ENCODE results near the gene SASS6.

Gene SASS6

DNA sequence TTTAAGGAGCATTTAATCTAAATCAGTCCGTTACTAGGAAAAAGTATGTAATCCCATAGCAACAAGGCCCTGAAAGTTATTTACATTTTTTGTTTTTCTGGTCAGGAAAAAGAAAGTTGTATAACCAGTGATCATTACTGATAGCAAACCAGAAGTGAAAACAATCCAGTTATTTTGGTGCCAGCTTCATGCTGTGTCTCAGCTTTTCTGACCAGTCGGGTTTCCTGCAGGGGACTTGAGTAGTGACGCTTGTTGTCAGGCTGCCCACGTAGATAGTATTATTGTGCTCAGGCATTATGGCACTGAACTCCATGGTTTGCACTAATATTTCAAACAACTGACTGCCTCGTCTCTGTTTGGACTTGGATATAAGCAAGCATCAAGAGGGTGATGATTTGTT is 55.2 kb downstream of the SASS6 start:
- TF ChIP-seq YY1 (IDR thresholded peaks at IDR 0.05; ENCODE audit: low read depth), result no peak
- no peak for TF ChIP-seq FOXM1 (IDR thresholded peaks at IDR 0.05; ENCODE audit: borderline replicate concordance, low read depth)
- TF ChIP-seq RAD21 (IDR thresholded peaks at IDR 0.05; ENCODE audit: low read depth), result no peak
- no peak for TF ChIP-seq NFIC (IDR thresholded peaks at IDR 0.05)
- TF ChIP-seq CEBPB (IDR thresholded peaks at IDR 0.05), result no peak
- no peak for TF ChIP-seq TAF1 (IDR thresholded peaks at IDR 0.05; ENCODE audit: low read depth)
- TF ChIP-seq EGR1 (IDR thresholded peaks at IDR 0.05), result no peak

DNA sequence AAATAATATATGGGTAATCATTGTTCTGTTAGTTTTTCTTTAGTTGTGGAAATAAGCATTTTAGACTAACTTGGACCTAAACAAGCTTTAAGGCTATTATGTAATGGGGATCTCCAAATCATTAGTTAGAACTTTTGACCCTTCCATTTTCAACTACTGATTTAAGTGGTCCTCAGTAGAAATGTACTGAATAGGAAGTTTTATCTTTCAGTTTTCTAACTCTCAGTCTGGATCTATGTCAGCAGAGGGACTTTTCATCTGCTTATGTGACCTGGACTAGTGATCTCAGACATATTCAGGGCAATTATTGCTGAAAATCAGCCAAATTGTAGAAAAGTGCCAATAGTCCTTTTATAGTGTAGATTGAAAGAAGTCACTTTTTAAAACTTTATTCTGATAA is 56.0 kb downstream of the SASS6 start:
- TF ChIP-seq, protein P1, sequence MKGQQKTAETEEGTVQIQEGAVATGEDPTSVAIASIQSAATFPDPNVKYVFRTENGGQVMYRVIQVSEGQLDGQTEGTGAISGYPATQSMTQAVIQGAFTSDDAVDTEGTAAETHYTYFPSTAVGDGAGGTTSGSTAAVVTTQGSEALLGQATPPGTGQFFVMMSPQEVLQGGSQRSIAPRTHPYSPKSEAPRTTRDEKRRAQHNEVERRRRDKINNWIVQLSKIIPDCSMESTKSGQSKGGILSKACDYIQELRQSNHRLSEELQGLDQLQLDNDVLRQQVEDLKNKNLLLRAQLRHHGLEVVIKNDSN (IDR thresholded peaks at IDR 0.05), result no peak
- no peak for TF ChIP-seq FOXM1 (IDR thresholded peaks at IDR 0.05; ENCODE audit: borderline replicate concordance, low read depth)
- TF ChIP-seq, protein P2, sequence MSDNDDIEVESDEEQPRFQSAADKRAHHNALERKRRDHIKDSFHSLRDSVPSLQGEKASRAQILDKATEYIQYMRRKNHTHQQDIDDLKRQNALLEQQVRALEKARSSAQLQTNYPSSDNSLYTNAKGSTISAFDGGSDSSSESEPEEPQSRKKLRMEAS (IDR thresholded peaks at IDR 0.05), result no peak
- TF ChIP-seq, protein P3, sequence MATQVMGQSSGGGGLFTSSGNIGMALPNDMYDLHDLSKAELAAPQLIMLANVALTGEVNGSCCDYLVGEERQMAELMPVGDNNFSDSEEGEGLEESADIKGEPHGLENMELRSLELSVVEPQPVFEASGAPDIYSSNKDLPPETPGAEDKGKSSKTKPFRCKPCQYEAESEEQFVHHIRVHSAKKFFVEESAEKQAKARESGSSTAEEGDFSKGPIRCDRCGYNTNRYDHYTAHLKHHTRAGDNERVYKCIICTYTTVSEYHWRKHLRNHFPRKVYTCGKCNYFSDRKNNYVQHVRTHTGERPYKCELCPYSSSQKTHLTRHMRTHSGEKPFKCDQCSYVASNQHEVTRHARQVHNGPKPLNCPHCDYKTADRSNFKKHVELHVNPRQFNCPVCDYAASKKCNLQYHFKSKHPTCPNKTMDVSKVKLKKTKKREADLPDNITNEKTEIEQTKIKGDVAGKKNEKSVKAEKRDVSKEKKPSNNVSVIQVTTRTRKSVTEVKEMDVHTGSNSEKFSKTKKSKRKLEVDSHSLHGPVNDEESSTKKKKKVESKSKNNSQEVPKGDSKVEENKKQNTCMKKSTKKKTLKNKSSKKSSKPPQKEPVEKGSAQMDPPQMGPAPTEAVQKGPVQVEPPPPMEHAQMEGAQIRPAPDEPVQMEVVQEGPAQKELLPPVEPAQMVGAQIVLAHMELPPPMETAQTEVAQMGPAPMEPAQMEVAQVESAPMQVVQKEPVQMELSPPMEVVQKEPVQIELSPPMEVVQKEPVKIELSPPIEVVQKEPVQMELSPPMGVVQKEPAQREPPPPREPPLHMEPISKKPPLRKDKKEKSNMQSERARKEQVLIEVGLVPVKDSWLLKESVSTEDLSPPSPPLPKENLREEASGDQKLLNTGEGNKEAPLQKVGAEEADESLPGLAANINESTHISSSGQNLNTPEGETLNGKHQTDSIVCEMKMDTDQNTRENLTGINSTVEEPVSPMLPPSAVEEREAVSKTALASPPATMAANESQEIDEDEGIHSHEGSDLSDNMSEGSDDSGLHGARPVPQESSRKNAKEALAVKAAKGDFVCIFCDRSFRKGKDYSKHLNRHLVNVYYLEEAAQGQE (IDR thresholded peaks at IDR 0.05; ENCODE audit: low read depth), result no peak
- no peak for TF ChIP-seq CREB1 (IDR thresholded peaks at IDR 0.05; ENCODE audit: low read depth)
- no peak for TF ChIP-seq YY1 (IDR thresholded peaks at IDR 0.05; ENCODE audit: low read depth)
- no peak for TF ChIP-seq TCF12 (IDR thresholded peaks at IDR 0.05; ENCODE audit: low read depth)
- no peak for TF ChIP-seq EP300 (IDR thresholded peaks at IDR 0.05; ENCODE audit: borderline replicate concordance)
- no peak for TF ChIP-seq RAD21 (IDR thresholded peaks at IDR 0.05; ENCODE audit: low read depth)
- TF ChIP-seq TEAD4 (IDR thresholded peaks at IDR 0.05), result no peak
- no peak for TF ChIP-seq ZBTB7A (IDR thresholded peaks at IDR 0.05; ENCODE audit: low read depth)
- TF ChIP-seq EGR1 (IDR thresholded peaks at IDR 0.05), result no peak
- no peak for TF ChIP-seq TAF1 (IDR thresholded peaks at IDR 0.05; ENCODE audit: low read depth)
- no peak for TF ChIP-seq CEBPB (IDR thresholded peaks at IDR 0.05)
- no peak for TF ChIP-seq NFIC (IDR thresholded peaks at IDR 0.05)

DNA sequence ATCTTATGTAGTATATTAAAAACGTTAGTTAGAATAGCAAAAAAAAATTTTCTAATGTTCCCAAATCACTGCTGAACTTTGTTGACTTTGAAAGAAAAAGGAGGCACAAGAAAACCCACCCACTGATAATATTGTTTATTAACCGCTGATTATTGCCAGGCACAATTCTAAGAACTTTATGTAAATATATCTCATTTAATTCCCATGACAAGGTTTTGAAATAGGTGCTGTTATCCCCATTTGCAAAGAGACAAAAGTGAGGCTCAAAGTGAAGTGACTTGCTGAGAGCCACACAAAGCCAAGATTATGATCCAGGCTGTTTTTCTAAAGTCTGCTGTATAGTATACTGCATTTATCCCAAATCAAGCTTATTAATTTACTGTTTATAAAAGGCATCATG is 56.4 kb downstream of the SASS6 start:
- TF ChIP-seq NFIC (IDR thresholded peaks at IDR 0.05), result no peak
- no peak for TF ChIP-seq FOXM1 (IDR thresholded peaks at IDR 0.05; ENCODE audit: borderline replicate concordance, low read depth)
- TF ChIP-seq, protein P2 (IDR thresholded peaks at IDR 0.05), result no peak
- no peak for TF ChIP-seq RAD21 (IDR thresholded peaks at IDR 0.05; ENCODE audit: low read depth)
- TF ChIP-seq TCF12 (IDR thresholded peaks at IDR 0.05; ENCODE audit: low read depth), result no peak
- no peak for TF ChIP-seq EP300 (IDR thresholded peaks at IDR 0.05; ENCODE audit: borderline replicate concordance)
- TF ChIP-seq TAF1 (IDR thresholded peaks at IDR 0.05; ENCODE audit: low read depth), result no peak

DNA sequence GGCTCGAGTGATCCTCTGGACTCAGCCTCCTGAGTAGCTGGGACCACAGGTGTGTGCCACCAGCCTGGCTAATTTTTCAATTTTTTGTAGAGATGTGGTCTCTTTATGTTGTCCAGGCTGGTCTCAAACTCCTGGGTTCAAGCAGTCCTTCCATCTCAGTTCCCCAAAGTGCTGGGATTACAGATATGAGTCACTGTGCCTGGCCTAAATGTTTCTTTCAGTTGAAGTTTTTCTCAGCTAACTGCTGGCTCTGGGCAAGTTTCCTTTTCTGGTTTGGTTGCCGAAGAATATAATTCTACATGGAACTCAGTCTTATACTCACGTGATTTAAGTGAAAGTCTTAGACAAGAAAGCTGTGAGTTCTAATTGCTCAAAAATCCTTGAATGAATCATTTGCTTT is 57.0 kb downstream of the SASS6 start:
- no peak for TF ChIP-seq YY1 (IDR thresholded peaks at IDR 0.05; ENCODE audit: low read depth)
- TF ChIP-seq EP300 (IDR thresholded peaks at IDR 0.05; ENCODE audit: borderline replicate concordance), result no peak
- TF ChIP-seq, protein P1 (IDR thresholded peaks at IDR 0.05), result no peak
- TF ChIP-seq CREB1 (IDR thresholded peaks at IDR 0.05; ENCODE audit: low read depth), result no peak
- TF ChIP-seq, protein P3 (IDR thresholded peaks at IDR 0.05; ENCODE audit: low read depth), result no peak
- no peak for TF ChIP-seq FOXM1 (IDR thresholded peaks at IDR 0.05; ENCODE audit: borderline replicate concordance, low read depth)
- no peak for TF ChIP-seq TEAD4 (IDR thresholded peaks at IDR 0.05)
- no peak for TF ChIP-seq EGR1 (IDR thresholded peaks at IDR 0.05)
- TF ChIP-seq ZBTB7A (IDR thresholded peaks at IDR 0.05; ENCODE audit: low read depth), result no peak
- no peak for TF ChIP-seq RAD21 (IDR thresholded peaks at IDR 0.05; ENCODE audit: low read depth)
- TF ChIP-seq, protein P2 (IDR thresholded peaks at IDR 0.05), result no peak
- no peak for TF ChIP-seq CEBPB (IDR thresholded peaks at IDR 0.05)
- no peak for TF ChIP-seq TAF1 (IDR thresholded peaks at IDR 0.05; ENCODE audit: low read depth)
- no peak for TF ChIP-seq NFIC (IDR thresholded peaks at IDR 0.05)
- TF ChIP-seq TCF12 (IDR thresholded peaks at IDR 0.05; ENCODE audit: low read depth), result no peak

DNA sequence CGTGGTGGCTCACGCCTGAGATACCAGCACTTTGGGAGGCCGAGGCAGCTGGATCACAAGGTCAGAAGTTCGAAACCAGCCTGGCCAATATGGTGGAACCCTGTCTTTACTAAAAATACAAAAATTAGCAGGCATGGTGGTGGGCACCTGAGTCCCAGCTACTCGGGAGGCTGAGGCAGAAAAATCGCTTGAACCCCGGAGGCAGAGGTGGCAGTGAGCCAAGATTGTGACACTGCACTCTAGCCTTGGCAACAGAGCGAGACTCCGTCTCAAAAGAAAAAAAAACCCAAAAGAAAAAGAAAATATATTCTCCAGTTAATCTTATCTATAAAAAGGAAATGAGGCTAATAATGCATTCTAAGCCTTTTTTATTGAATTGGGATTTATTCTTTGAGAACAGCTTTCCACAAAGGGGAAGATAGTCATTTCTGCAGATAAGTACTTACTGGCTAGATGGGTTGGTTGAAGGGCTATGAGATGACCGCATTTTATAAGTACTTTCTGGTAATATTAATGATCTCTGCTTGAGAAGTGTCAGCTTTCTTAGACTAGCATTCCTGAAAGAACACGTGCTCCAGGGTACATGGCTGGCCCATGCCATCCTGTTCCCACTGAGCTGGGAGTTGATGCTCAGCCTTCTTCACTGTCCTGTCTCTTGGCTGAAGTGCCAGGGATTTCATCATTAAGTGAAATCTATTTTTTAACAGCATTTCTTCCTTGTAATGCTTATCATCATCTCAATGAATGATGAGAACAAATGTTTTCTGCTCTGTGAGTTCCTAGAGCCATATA is 57.9 kb downstream of the SASS6 start:
- TF ChIP-seq, protein P2 (IDR thresholded peaks at IDR 0.05), result no peak
